Endothelial cell of umbilical vein (primary cell): Measurements from ENCODE around the gene KMT2B. TPM values are rescaled to one million over a fixed set of nuclear protein-coding genes. Genes with fewer than 3 reads are reported as not detected.

Experiments
- BruUV-seq: library from RNA; stranded (reverse); fragments of 400-500 nt; replicated peaks from 2 replicates; lab custom pipeline; 2021; lab: Mats Ljungman, UMichigan
- CTCF ChIA-PET: fragments of 300-600, 350-600 bp; sonication (Branson Sonifier 250); formaldehyde crosslinking; loops from one replicate; lab custom pipeline; 2021; ENCODE audit warnings: antibody characterized with exemption, inconsistent platforms; lab: Charles Lee
- POLR2A ChIA-PET: fragments of 300-600, 350-600 bp; sonication (Branson Sonifier 250); formaldehyde crosslinking; loops from one replicate; lab custom pipeline; 2021; ENCODE audit warnings: antibody characterized with exemption, inconsistent platforms; lab: Charles Lee
- DNase-seq: peaks from one replicate; pipeline ENCODE4 v3.0.0-alpha.2; 2011; ENCODE audit warnings: low read depth, low spot score
- FAIRE-seq: peaks from 2 replicates; lab custom pipeline; 2011; peaks lifted over from hg19 to GRCh38; lab: Jason Lieb, UNC
- H2AFZ ChIP-seq: 2 replicates; pipeline ENCODE4 v1.6.0; 2012; ENCODE audit warnings: low read depth, low read length, control low read depth, inconsistent platforms
- H3K27ac ChIP-seq: 2 replicates; pipeline ENCODE4 v1.5.1; 2011; ENCODE audit warnings: low read depth, mild to moderate bottlenecking, control low read depth, low read length, moderate library complexity; ENCODE audit not compliant: insufficient read depth
- H3K27me3 ChIP-seq, 2 experiments: 2 replicates each; pipeline versions ENCODE4 v1.6.0 to v1.6.1; 2011; ENCODE audit warnings: low read length in 2 of 2, mixed read lengths in 1 of 2; ENCODE audit not compliant: control insufficient read depth in 2 of 2, insufficient read depth in 2 of 2
- H3K36me3 ChIP-seq, 2 experiments: 2 replicates in 1 of 2; 3 replicates in 1 of 2; pipeline ENCODE4 v1.5.1; 2011; ENCODE audit warnings: low read length in 2 of 2, mild to moderate bottlenecking in 1 of 2, moderate library complexity in 1 of 2; ENCODE audit not compliant: control insufficient read depth in 2 of 2, insufficient read depth in 2 of 2; ENCODE audit errors: extremely low read depth in 1 of 2
- H3K4me1 ChIP-seq: 3 replicates; pipeline ENCODE4 v1.5.1; 2011; ENCODE audit warnings: mild to moderate bottlenecking, low read length; ENCODE audit not compliant: control insufficient read depth, insufficient read depth; ENCODE audit errors: extremely low read depth
- H3K4me2 ChIP-seq: 2 replicates; pipeline ENCODE4 v1.6.1; 2011; ENCODE audit warnings: low read length, control low read depth, mixed read lengths; ENCODE audit not compliant: insufficient read depth
- H3K4me3 ChIP-seq, 3 experiments: fragments of 200-600 bp in 1 of 3; sonication (generic), shearing (Covaris generic) in 1 of 3; replicated peaks in 1 of 3; 2 replicates each; pipeline ENCODE4 v1.5.1; 2011 to 2016; ENCODE audit warnings: control low read depth in 3 of 3, low read length in 3 of 3, mild to moderate bottlenecking in 2 of 3, inconsistent platforms in 1 of 3, low read depth in 1 of 3, moderate library complexity in 1 of 3; ENCODE audit not compliant: insufficient read depth in 1 of 3
- H3K79me2 ChIP-seq: 2 replicates; pipeline ENCODE4 v1.6.0; 2012; ENCODE audit warnings: low read length, inconsistent platforms; ENCODE audit not compliant: control insufficient read depth, insufficient read depth
- H3K9ac ChIP-seq: replicated peaks from 2 replicates; pipeline ENCODE3; 2011; ENCODE audit warnings: low read length, control low read depth; ENCODE audit not compliant: insufficient read depth; ENCODE audit errors: extremely low read depth
- H3K9me1 ChIP-seq: replicated peaks from 3 replicates; pipeline ENCODE4 v1.6.0; 2011; ENCODE audit warnings: mild to moderate bottlenecking, low read length; ENCODE audit not compliant: control insufficient read depth, insufficient read depth; ENCODE audit errors: extremely low read depth
- H3K9me3 ChIP-seq: replicated peaks from 2 replicates; pipeline ENCODE4 v1.5.1; 2012; ENCODE audit warnings: low read length, inconsistent platforms; ENCODE audit not compliant: control insufficient read depth, insufficient read depth
- H4K20me1 ChIP-seq: replicated peaks from 2 replicates; pipeline ENCODE3; 2011; ENCODE audit warnings: mild to moderate bottlenecking, low read length; ENCODE audit not compliant: control insufficient read depth, insufficient read depth; ENCODE audit errors: extremely low read depth
- EZH2 ChIP-seq: IDR thresholded peaks from 2 replicates; pipeline ENCODE4 v1.6.1; 2012; ENCODE audit warnings: borderline replicate concordance, low read depth, mild to moderate bottlenecking, moderate library complexity, low read length, inconsistent platforms; ENCODE audit not compliant: severe bottlenecking
- GATA2 ChIP-seq: IDR thresholded peaks from 2 replicates; pipeline ENCODE4 v1.7.0; 2011; ENCODE audit warnings: low read depth, mild to moderate bottlenecking, moderate library complexity, mixed read lengths, low read length; ENCODE audit not compliant: insufficient read length, insufficient read depth
- JUN ChIP-seq: IDR thresholded peaks from 2 replicates; pipeline ENCODE4 v1.6.1; 2011; ENCODE audit warnings: borderline replicate concordance, low read depth; ENCODE audit not compliant: insufficient read length, insufficient read depth
- MYC ChIP-seq: IDR thresholded peaks from one replicate; pipeline ENCODE4 v1.6.1; 2011; ENCODE audit warnings: mild to moderate bottlenecking, low read depth, low read length
- POLR2A ChIP-seq: IDR thresholded peaks from 2 replicates; pipeline ENCODE4 v1.6.1; 2012; ENCODE audit warnings: low read depth, mild to moderate bottlenecking, control low read depth, low read length
- dilution Hi-C: fragments of 300-500 bp; cut with MboI; formaldehyde crosslinking; loops from one replicate; pipeline ENCODE4 v1.15.0; 2019; ENCODE audit warnings: low sequenced_read_pairs; ENCODE audit not compliant: extremely low pct_ligation_motif_present
- intact Hi-C: fragments of 100-400 bp; cut with micrococcal nuclease; formaldehyde crosslinking; loops from one replicate; pipeline ENCODE4 v1.10.0; 2022
- polyA plus RNA-seq, 4 experiments: library from polyadenylated mRNA; depleted of rRNA in 3 of 4; stranded (reverse) in 3 of 4; unstranded in 1 of 4; fragments of >200 nt; gene quantifications; 2 replicates each; pipeline versions ENCODE4 v1.2.1 to v1.2.3, GENCODE V29; 2011 to 2012; ENCODE audit warnings: missing spikeins in 1 of 4
- total RNA-seq: library from RNA; stranded (reverse); gene quantifications from 2 replicates; pipeline ENCODE4 v1.2.3, GENCODE V29; 2021
- TF ChIP-seq, protein P1 (sequence below), 2 donors: IDR thresholded peaks; 1 replicate in 1 of 2; 2 replicates in 1 of 2; pipeline ENCODE4 v1.5.1; 2011; ENCODE audit warnings: low read length in 2 of 2, mild to moderate bottlenecking in 2 of 2, moderate library complexity in 2 of 2, control low read depth in 1 of 2, inconsistent platforms in 1 of 2, low read depth in 1 of 2; ENCODE audit not compliant: insufficient read depth in 1 of 2; ENCODE audit errors: extremely low read depth in 1 of 2
- TF ChIP-seq, protein P2 (sequence below): IDR thresholded peaks from 2 replicates; pipeline ENCODE4 v1.6.1; 2011; ENCODE audit not compliant: insufficient read depth, insufficient read length

KMT2B gene
- total and polyA plus RNA-seq, 2 donors (not counting 3 experiments of a cell fraction or from before 2014, with no cell fraction given) = 28.4 to 37.2 TPM

DNA sequence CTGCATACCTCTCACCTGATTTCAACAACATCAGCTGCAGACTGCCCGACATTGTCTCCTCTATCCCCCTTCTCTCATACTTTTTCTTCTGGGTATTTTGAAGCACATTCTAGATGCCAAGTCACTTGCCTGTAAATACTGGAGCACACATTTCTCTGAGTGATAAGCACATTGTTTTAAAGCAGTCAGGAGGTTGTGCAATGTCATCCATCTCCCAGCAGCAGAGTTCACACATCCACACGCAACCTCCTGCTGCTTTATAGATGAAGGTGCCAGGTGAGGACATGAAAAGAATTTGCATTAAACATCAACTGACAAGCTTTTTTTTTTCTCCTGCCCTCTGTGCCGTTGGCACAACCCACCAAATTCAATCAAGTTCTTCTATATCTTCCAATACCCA is 46.0 kb upstream of the KMT2B start:
- BruUV-seq = no TSS peak
- intact Hi-C loops = no loop called here
- Histone ChIP-seq H3K4me2 (no peak overlapping the region), H3K9me3 (no peaks in the 10 kb centered on the region), H3K9me1 (no peaks in the 10 kb centered on the region), H3K27me3 (peaks cover 2 to 6% of the 10 kb centered on the region in 2 experiments), H3K79me2 (no peaks in the 10 kb centered on the region), H3K4me1 (no peaks in the 10 kb centered on the region), H4K20me1 (no peaks in the 10 kb centered on the region), H3K4me3 (no peak overlapping the region), H2AFZ (no peak overlapping the region), H3K27ac (no peak overlapping the region), H3K9ac (no peak overlapping the region), H3K36me3 (no peaks in the 10 kb centered on the region)
- TF ChIP-seq, protein P1, sequence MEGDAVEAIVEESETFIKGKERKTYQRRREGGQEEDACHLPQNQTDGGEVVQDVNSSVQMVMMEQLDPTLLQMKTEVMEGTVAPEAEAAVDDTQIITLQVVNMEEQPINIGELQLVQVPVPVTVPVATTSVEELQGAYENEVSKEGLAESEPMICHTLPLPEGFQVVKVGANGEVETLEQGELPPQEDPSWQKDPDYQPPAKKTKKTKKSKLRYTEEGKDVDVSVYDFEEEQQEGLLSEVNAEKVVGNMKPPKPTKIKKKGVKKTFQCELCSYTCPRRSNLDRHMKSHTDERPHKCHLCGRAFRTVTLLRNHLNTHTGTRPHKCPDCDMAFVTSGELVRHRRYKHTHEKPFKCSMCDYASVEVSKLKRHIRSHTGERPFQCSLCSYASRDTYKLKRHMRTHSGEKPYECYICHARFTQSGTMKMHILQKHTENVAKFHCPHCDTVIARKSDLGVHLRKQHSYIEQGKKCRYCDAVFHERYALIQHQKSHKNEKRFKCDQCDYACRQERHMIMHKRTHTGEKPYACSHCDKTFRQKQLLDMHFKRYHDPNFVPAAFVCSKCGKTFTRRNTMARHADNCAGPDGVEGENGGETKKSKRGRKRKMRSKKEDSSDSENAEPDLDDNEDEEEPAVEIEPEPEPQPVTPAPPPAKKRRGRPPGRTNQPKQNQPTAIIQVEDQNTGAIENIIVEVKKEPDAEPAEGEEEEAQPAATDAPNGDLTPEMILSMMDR (IDR thresholded peaks at IDR 0.05; ENCODE audit: extremely low read depth in 1 of 2, insufficient read depth in 1 of 2, low read depth in 1 of 2, low read length in 2 of 2) = no peak
- TF ChIP-seq JUN (no peak), MYC (no peak), POLR2A (no peak), EZH2 (no peak), GATA2 (no peak)
- TF ChIP-seq, protein P2, sequence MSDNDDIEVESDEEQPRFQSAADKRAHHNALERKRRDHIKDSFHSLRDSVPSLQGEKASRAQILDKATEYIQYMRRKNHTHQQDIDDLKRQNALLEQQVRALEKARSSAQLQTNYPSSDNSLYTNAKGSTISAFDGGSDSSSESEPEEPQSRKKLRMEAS = no peak
- ChIA-PET CTCF (no interaction called here), POLR2A (interaction anchor here (0.6 kb wide), 1 partner anchor 28 kb away, joined by 4 read pairs; no protein-coding TSS in a partner anchor)
- dilution Hi-C loops = no loop called here
- DNase-seq (no peak), FAIRE-seq (no peak)
